C4-2B (cell line): ENCODE results near the gene RTP2.

Experiments used
- H3K27ac ChIP-seq: fragments of 450-650 bp; 2 replicates; pipeline ENCODE4 v1.5.1; 2017
- ZFX ChIP-seq: fragments of 450-650 bp; IDR thresholded peaks from 2 replicates; pipeline ENCODE4 v1.6.1; 2017
- TF ChIP-seq, protein P1 (sequence below): fragments of 450-650 bp; conservative IDR thresholded peaks from 2 replicates; pipeline ENCODE4 v1.5.1; 2017; ENCODE audit warnings: mild to moderate bottlenecking

RTP2 gene

DNA sequence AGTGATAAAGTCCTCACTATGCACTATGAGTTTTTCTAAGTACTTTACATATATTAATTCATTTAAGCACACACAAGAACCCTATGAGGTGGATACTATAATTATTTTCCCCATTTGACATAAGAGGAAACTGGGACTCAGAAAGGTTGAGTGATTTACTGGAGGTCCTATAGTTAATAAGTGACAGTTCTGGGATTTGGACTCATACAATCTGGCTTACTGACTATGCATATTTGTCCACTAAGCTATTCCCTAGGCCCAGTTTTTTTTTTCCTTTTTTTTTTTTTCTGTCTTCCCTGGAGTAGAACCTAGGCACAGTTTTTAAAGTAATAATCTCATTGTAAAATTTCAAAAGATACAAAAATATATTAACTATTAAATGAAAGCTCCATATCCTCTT is 6.3 kb upstream of the RTP2 start:
- TF ChIP-seq, protein P1, sequence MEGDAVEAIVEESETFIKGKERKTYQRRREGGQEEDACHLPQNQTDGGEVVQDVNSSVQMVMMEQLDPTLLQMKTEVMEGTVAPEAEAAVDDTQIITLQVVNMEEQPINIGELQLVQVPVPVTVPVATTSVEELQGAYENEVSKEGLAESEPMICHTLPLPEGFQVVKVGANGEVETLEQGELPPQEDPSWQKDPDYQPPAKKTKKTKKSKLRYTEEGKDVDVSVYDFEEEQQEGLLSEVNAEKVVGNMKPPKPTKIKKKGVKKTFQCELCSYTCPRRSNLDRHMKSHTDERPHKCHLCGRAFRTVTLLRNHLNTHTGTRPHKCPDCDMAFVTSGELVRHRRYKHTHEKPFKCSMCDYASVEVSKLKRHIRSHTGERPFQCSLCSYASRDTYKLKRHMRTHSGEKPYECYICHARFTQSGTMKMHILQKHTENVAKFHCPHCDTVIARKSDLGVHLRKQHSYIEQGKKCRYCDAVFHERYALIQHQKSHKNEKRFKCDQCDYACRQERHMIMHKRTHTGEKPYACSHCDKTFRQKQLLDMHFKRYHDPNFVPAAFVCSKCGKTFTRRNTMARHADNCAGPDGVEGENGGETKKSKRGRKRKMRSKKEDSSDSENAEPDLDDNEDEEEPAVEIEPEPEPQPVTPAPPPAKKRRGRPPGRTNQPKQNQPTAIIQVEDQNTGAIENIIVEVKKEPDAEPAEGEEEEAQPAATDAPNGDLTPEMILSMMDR, result no peak

DNA sequence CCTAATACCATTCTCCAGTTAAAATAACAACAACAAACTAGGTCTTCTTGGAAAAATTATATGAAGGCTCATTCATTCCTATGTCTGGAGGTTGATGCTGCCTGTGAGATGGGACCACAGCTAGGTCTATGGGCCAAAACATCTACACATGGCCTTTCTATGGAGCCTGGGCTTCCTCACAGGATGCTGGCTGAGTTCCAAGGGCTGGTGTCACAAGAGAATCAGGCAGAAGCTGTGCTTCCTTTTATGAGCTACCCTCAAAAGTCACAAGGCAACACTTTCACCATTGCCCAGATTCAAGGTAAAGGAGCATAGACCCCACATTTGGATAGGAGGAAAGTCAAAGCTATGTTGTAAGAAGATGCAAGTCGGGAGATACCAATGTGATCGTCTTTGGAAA is 4.6 kb upstream of the RTP2 start:
- no peak for TF ChIP-seq ZFX
- TF ChIP-seq, protein P1, result no peak
- no peak overlapping the region for H3K27ac ChIP-seq

More for the DNA sequence above, 6.3 kb upstream of the RTP2 start:
- H3K27ac ChIP-seq, result no peak overlapping the region

DNA sequence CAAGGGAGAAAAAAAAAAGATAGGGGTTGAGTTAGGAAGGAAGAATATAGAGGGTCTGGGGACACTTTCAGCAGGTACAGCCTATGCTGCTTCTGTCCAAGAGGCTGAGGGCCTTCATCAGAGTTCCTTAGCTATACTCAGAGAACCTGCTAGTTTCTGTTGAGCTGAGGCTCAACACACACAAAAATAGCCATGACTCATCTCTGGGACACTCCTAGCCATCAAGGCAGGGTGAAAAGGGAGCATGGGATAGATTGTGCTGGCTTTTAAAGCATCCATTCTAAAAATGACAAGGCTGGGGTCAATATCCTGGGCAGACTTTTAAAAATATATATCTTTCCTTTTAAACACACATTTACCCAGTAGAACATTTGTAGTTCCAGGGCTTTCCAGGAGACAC is 2.8 kb upstream of the RTP2 start:
- TF ChIP-seq ZFX, result no peak
- TF ChIP-seq, protein P1, result no peak
- H3K27ac ChIP-seq, result no peak overlapping the region

DNA sequence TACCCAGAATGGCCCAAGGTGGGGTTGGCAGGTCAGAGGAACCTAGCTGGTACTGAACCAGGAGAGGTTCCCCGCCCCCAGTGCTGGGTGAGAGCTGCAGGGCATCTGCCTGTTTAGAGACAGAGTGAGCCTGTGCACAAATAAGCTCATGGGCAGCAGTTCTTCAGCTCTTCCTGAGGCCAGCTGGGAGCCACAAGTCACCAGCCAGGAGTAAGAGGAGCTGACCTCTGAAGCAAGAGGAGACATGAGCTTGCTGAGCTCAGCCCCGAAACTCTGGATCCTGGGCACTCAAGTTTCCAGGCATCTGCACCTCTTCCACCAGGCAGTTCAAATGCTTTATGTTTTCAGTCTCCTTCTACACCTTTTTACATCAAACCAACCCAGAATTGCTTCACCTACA is 2.1 kb downstream of the RTP2 start:
- H3K27ac ChIP-seq, result no peak overlapping the region
- TF ChIP-seq, protein P1, result no peak
- no peak for TF ChIP-seq ZFX

DNA sequence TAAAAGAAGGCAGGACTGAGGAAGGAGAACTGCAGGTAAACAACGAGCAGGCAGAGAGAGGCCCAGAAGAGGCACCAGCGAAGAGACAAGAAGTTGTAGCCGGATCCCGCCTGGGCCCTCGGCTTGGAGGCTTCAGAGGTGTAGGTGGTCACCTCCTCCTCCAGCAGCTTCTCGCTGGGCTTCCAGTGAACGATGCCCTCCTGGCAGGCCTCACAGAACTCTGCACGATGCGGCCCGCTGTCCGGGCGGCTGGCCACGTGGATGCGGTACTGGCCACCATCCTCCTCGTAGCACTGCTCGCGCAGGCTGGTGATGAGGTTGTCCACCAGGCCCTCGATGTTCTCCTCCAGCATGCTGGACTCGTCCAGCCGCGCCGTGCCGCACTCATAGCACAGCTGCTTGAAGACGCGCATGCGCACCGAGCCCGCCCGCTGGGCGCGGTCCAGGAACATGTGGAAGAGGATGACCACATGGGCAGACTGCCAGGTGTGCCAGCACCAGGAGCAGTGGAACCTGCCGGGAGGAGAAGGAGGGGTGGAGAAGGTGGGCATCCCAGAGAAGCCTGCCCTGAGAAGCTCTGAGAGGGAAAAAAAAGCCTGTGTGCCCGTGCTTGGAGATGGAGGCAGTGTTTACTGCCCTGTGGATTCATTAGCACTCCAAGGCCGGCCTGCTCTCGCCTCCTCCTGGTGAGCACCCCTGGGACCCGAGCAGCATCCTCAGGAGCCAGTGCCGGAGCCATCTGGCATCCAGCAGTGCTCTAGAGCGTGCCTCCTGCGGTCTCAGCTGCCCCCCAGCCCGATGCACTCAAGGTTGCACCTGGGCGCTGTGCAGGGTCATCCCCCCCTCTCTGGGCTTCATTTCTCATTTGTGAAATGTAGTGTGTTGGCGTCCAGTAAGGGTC is 3.6 kb downstream of the RTP2 start:
- no peak overlapping the region for H3K27ac ChIP-seq
- TF ChIP-seq, protein P1, result no peak
- TF ChIP-seq ZFX, result no peak

DNA sequence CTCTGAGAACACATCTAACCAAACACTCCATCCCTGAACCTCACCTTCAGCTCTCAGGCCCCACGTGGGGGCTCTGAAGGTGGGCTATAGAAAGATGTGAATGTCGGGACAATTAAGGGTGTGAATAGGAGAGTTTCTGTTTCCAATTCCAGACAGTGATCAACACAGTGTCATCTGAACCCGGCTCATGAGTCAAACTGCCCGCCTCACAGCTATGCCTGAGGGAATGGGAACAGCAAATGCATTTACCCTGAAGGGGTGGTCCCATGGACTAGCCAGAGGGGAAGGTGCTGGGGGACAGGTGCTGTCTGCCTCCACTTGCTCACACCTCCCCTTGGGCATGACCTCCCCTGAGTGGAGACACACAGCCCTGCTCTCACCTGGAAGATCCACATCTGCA is 6.3 kb downstream of the RTP2 start:
- no peak overlapping the region for H3K27ac ChIP-seq
- TF ChIP-seq, protein P1, result no peak
- no peak for TF ChIP-seq ZFX

DNA sequence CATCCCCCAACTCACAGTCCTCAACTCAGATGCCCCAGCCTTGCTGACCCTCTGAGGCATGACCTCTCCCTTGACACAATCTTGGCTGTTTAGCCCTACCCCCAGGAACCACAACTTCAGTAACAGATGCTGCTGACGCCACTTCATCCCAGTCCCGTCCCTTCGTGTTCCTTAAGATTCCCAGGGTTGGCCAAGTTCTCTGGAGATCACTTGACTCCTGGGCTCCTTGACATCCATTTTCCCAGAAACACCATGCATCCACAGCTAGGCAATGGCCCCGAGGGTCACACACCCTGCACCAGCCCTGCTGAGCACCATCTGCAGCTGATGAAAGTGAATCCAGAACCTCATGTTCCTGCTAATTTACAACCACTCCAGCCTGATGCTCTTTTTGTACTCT is 6.9 kb downstream of the RTP2 start:
- H3K27ac ChIP-seq, result no peak overlapping the region
- TF ChIP-seq, protein P1, result no peak
- TF ChIP-seq ZFX, result no peak
